ENCODE measurements around the gene PNPLA3.
A peak's percentile ranks its signal among the peaks of the same experiment; 100 is the strongest.

DNA sequence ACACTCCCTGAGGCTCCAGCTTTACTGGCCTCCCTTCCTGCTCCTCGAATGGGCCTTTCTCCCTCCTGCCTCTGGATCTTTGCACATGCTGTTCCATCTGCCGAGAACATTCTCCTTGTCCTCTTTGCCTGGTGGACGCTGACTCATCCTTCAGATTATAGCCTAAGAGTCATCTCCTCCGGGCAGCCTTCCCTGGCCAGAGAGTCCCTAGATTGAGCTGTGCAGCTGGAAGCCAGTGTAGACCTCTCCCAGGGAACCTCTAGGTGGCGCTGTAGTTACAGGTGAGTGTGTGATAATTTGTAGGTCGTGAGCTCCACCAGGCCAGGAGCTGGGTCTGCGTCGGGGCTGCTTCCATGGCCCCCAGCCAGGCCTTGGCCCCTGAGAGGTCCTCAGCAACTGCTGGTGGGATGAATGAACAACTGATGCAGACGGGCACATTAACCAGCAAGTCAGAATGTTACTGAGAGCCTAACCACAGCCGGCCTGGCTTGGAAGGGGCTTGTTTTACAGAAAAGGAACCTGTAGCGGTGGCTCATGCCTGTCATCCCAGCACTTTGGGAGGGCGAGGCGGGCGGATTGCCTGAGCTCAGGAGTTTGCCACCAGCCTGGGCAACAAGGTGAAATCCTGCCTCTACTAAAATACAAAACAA lies 40.5 kb upstream of the PNPLA3 start:
- TF ChIP-seq, protein P1, sequence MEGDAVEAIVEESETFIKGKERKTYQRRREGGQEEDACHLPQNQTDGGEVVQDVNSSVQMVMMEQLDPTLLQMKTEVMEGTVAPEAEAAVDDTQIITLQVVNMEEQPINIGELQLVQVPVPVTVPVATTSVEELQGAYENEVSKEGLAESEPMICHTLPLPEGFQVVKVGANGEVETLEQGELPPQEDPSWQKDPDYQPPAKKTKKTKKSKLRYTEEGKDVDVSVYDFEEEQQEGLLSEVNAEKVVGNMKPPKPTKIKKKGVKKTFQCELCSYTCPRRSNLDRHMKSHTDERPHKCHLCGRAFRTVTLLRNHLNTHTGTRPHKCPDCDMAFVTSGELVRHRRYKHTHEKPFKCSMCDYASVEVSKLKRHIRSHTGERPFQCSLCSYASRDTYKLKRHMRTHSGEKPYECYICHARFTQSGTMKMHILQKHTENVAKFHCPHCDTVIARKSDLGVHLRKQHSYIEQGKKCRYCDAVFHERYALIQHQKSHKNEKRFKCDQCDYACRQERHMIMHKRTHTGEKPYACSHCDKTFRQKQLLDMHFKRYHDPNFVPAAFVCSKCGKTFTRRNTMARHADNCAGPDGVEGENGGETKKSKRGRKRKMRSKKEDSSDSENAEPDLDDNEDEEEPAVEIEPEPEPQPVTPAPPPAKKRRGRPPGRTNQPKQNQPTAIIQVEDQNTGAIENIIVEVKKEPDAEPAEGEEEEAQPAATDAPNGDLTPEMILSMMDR (IDR thresholded peaks at IDR 0.05), result peak; percentile 24 to 56 (median 47)
- no peak for TF ChIP-seq POLR2A (IDR thresholded peaks at IDR 0.05)

Measured in testis (tissue), 2 donors.